ENCODE measurements around the gene FAM184B. TPM values are rescaled to one million over a fixed set of nuclear protein-coding genes. Genes with fewer than 3 reads are reported as not detected.

FAM184B gene
- total RNA-seq, 1 experiment from 2014 or later, result 0.09 TPM

DNA sequence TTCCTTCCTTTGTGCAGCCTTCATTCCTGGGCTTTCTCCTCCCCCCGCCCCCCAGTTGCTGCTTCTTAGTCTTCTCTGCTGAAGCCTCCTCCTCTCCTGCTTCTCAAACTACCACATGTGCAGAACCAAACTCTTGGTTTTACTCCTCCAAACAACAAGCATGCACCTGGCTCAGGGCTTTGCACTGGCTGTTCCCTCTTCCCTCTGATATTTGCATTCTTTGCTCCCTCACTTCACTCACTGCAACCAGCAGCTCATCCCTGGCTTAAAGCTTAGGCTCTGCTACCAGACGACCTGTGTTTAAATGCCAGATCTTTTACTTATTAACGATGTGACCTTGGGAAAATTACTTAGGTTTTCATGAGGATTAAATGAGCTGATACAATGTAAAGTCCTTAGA, 115.6 kb downstream of the FAM184B start:
- Histone ChIP-seq H4K20me1 (ENCODE audit: control insufficient read depth, insufficient read depth, insufficient read length) (no peaks in the 10 kb centered on the region), H2BK12ac (ENCODE audit: insufficient read length, low read depth, low read length) (no peak overlapping the region), H3K79me1 (ENCODE audit: insufficient read depth, low read depth, low read length, poor library complexity, severe bottlenecking) (no peaks in the 10 kb centered on the region), H2BK20ac (ENCODE audit: low read depth, low read length, poor library complexity, severe bottlenecking) (no peak overlapping the region), H4K91ac (ENCODE audit: insufficient read length, low read depth, low read length) (no peak overlapping the region), H2AFZ (ENCODE audit: low read length) (no peak overlapping the region), H2BK120ac (ENCODE audit: low read depth, low read length, poor library complexity, severe bottlenecking) (no peak overlapping the region), H3K4me1 (ENCODE audit: insufficient read depth, low read length) (no peaks in the 10 kb centered on the region; the same call in 1 of the 2 replicates), H3K9ac (ENCODE audit: extremely low read depth, insufficient read length, low read length) (no peak overlapping the region), H3K56ac (ENCODE audit: insufficient read length, low read depth, low read length) (no peak overlapping the region), H3K14ac (ENCODE audit: insufficient read depth, low read length) (no peak overlapping the region), H3K27ac (ENCODE audit: insufficient read length, low read depth, low read length) (no peak overlapping the region), H2BK5ac (ENCODE audit: insufficient read length, low read length) (no peak overlapping the region), H3K4ac (ENCODE audit: low read depth, low read length) (no peak overlapping the region), H3K27me3 (ENCODE audit: insufficient read depth, low read length) (no peaks in the 10 kb centered on the region), H4K5ac (ENCODE audit: insufficient read length, low read depth, low read length) (no peak overlapping the region), H3K9me3 (ENCODE audit: control insufficient read depth, low read depth, low read length) (no peaks in the 10 kb centered on the region), H3K23me2 (ENCODE audit: insufficient read length, low read depth, low read length, poor library complexity, severe bottlenecking) (no peaks in the 10 kb centered on the region), H3K79me2 (ENCODE audit: insufficient read depth, low read length) (no peaks in the 10 kb centered on the region), H3K18ac (ENCODE audit: insufficient read length, low read depth, low read length) (no peak overlapping the region), H4K8ac (replicated peaks; ENCODE audit: insufficient read length, low read depth, low read length) (no peak overlapping the region), H2BK15ac (ENCODE audit: low read depth, low read length) (no peak overlapping the region), H2AK5ac (ENCODE audit: insufficient read length, low read length) (no peak overlapping the region), H3T11ph (ENCODE audit: low read length) (no peak overlapping the region), H3K23ac (ENCODE audit: insufficient read length, low read depth, low read length) (no peak overlapping the region), H3K4me2 (ENCODE audit: insufficient read depth, insufficient read length, low read length) (no peak overlapping the region)
- no peak overlapping the region for H3K27ac Mint-ChIP-seq
- TF ChIP-seq, protein P1, sequence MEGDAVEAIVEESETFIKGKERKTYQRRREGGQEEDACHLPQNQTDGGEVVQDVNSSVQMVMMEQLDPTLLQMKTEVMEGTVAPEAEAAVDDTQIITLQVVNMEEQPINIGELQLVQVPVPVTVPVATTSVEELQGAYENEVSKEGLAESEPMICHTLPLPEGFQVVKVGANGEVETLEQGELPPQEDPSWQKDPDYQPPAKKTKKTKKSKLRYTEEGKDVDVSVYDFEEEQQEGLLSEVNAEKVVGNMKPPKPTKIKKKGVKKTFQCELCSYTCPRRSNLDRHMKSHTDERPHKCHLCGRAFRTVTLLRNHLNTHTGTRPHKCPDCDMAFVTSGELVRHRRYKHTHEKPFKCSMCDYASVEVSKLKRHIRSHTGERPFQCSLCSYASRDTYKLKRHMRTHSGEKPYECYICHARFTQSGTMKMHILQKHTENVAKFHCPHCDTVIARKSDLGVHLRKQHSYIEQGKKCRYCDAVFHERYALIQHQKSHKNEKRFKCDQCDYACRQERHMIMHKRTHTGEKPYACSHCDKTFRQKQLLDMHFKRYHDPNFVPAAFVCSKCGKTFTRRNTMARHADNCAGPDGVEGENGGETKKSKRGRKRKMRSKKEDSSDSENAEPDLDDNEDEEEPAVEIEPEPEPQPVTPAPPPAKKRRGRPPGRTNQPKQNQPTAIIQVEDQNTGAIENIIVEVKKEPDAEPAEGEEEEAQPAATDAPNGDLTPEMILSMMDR (conservative IDR thresholded peaks at IDR 0.05), result no peak
- 0 out of 5 replicates have a peak, but pooled peaks cover 0 to 2% of the 10 kb centered on the region in 2 experiments for H3K9me3 Mint-ChIP-seq
- H3K36me3 Mint-ChIP-seq (ENCODE audit: insufficient read depth in 1 of 3, low read depth in 3 of 3), result no peaks in the 10 kb centered on the region; a peak in 1 of 7 replicates
- DNase-seq, result no peak
- H3K27me3 Mint-ChIP-seq (ENCODE audit: low read depth), result no peaks in the 10 kb centered on the region; the same call in none of the 2 replicates
- no peak overlapping the region for H3K4me3 Mint-ChIP-seq
- no CpG with 5 or more reads among the region's 3 CpGs for WGBS (ENCODE audit: extremely low coverage, insufficient read length, low lambda C conversion rate)
- peaks cover 5% of the 10 kb centered on the region in 2 experiments; a peak in 3 of 4 replicates for H3K4me1 Mint-ChIP-seq
